Fibroblast of mammary gland (primary cell): ENCODE measurements around the gene CTXND2.

Source experiments
- DNase-seq: peaks from one replicate; pipeline ENCODE4 v3.0.0-alpha.2; 2010; ENCODE audit warnings: low read depth
- H3K4me3 ChIP-seq: 2 replicates; pipeline ENCODE4 v1.5.1; 2011; ENCODE audit warnings: low read depth, mild to moderate bottlenecking, low read length, moderate library complexity; ENCODE audit not compliant: control insufficient read depth
- CTCF ChIP-seq: conservative IDR thresholded peaks from 2 replicates; pipeline ENCODE4 v1.5.1; 2011; ENCODE audit warnings: low read depth, low read length, inconsistent platforms; ENCODE audit not compliant: control insufficient read depth, insufficient read depth

Gene CTXND2

DNA sequence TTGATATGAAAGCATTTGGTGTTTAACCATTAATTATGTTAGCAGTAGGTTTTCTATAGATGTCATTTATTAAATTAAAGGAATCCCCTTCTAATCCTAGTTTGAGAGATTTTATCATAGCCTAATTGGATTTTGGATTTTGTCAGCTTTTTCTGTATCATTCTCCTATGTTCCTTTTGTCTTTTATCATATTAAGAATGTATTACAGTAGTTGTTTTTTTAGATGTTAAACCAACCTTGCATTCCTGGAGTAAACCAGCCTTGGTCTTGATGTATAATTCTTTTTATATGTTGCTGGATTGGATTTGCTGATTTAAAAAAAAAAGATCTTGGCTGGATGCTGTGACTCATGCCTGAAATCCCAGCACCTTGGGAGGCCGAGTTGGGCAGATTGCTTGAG lies 44.8 kb downstream of the CTXND2 start:
- DNase-seq = peak; percentile 38
- H3K4me3 ChIP-seq = no peak overlapping the region
- no peak for TF ChIP-seq CTCF

- TF ChIP-seq CTCF = no peak
Measured at GRCh38 chr1:150944856-150945255, 57.9 kb downstream of the CTXND2 start.

DNA sequence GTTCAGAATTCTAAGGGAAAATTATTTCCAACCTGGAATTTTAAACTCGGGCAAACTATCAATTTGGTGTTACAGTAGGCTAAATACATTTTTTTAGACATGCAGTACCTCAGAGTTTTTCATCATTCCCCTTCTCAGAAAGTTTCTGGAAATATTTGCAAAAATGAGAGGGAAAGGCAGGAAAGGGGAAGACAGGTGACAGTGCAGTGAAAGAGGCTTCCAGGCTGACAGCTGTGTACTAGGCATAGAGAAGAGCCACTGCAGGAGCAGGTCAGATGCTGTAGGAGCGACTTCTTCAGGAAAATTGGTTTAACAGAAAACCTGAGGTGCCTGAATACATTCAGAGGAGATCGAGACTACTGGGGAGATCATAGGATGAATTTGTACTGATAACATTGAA lies 67.8 kb downstream of the CTXND2 start:
- DNase-seq = no peak
- H3K4me3 ChIP-seq = no peak overlapping the region
- TF ChIP-seq CTCF = no peak

More at GRCh38 chr1:150944856-150945255, 57.9 kb downstream of the CTXND2 start:
- no peak overlapping the region for H3K4me3 ChIP-seq
- no peak for DNase-seq

GRCh38 chr1:150955280-150955679 lies 68.3 kb downstream of the CTXND2 start:
- no peak for DNase-seq
- H3K4me3 ChIP-seq = no peak overlapping the region
- TF ChIP-seq CTCF = no peak

- H3K4me3 ChIP-seq = no peak overlapping the region
- no peak for DNase-seq
- TF ChIP-seq CTCF = no peak
Measured at GRCh38 chr1:150957666-150958065, 70.7 kb downstream of the CTXND2 start.

DNA sequence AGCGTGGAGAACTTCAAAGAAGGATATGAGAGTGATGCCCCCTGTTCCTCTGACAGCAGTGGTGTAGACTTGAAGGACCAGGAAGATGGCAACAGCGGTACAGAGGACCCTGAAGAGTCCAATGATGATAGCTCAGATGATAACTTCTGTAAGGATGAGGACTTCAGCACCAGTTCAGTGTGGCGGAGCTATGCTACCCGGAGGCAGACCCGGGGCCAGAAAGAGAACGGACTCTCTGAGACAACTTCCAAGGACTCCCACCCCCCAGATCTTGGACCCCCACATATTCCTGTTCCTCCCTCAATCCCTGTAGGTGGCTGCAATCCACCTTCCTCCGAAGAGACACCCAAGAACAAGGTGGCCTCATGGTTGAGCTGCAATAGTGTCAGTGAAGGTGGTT lies 73.7 kb downstream of the CTXND2 start:
- no peak for TF ChIP-seq CTCF
- H3K4me3 ChIP-seq = no peak overlapping the region
- no peak for DNase-seq

GRCh38 chr1:150961756-150962155 lies 74.8 kb downstream of the CTXND2 start:
- DNase-seq = no peak
- no peak for TF ChIP-seq CTCF
- H3K4me3 ChIP-seq = no peak overlapping the region
